GM12891 (cell line): ENCODE results near the gene SIGLEC9.

ENCODE experiments used
- POLR2A ChIP-seq: IDR thresholded peaks from 2 replicates; pipeline ENCODE4 v1.6.1; 2011; ENCODE audit warnings: low read depth, low read length, control low read depth
- POLR2AphosphoS5 ChIP-seq: IDR thresholded peaks from 2 replicates; pipeline ENCODE4 v1.6.1; 2011; ENCODE audit warnings: low read depth, low read length, control low read depth
- SPI1 ChIP-seq: IDR thresholded peaks from 2 replicates; pipeline ENCODE4 v1.6.1; 2011; ENCODE audit warnings: low read depth, low read length, control low read depth
- TAF1 ChIP-seq: IDR thresholded peaks from 2 replicates; pipeline ENCODE4 v1.6.1; 2011; ENCODE audit warnings: low read depth, low read length, control low read depth

- TF ChIP-seq SPI1 (no peak), POLR2A (no peak), TAF1 (no peak), POLR2AphosphoS5 (no peak)
Observed at GRCh38 chr19:51168564-51169282, 44.0 kb downstream of the SIGLEC9 start.
